ENCODE measurements around the gene OCSTAMP. TPM values are rescaled to one million over a fixed set of nuclear protein-coding genes. Genes with fewer than 3 reads are reported as not detected.

OCSTAMP gene
- total RNA-seq, 1 donor from 2014 or later = not detected

DNA sequence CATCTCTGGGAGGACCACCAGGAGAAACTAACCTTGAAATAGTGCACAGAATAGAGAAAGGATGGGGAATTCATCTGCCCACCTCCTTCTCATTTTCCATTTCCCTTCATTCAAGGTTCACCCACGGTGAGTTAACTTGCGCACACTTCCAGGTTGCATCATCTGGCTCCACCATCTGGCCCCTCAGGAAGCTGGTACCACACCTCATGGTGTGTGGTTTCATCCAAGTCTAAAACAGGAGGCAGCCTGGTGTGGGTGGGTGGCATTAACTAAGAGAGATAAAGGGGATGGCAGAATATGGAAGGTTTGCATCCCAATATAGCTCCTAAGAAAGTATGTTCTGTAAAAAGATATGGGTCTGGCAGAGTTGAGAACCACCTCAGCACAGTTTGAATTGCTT lies 40.9 kb downstream of the OCSTAMP start:
- ATAC-seq = no peak

DNA sequence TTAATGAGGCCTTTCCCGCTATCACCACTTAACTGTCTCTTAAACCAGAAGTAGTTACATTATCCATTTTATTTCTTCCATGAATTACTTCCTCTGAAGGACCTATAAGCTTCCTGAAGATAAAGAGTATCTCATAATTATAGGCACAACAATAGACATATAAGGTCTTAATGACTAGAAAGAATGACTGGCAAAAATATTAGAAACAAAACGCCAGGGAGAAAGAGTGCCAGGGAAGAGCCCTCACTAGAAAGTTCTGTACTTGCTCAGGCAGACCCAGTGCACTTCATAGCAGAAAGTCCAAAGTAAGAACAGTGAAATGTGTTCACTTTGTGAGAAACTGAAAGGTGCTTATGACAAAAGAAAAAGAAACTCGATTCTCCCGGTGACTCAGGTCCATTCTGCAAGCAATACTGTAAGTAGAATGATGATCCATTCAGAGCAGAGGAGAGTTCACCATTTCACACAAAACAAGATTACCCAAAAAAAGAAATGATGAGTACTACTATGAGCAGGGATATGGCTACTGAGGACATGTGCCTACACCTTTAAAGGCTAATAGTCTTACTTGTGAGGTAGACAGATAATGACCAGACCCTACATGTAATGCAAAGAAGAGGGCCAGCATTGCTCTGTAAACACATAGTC lies 42.6 kb downstream of the OCSTAMP start:
- ATAC-seq = no peak

DNA sequence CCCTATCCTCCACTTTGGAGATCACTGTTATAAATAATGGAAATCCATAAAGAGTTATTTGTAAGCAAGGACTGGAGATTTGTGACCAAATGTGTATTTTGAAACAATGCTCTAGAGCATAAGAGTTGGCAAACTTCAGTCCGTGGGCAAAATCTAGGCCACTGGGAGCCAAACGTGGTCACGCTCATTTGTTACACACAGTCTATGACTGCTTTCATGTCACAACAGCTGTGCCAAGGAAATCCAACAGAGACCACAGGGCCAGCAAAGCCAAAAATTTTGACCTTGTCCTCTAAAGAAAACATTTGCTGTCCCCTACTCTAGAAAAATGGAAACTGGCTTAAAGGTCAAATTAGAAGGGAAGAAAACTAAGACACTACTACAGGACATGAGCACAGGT lies 44.9 kb downstream of the OCSTAMP start:
- ATAC-seq = no peak

DNA sequence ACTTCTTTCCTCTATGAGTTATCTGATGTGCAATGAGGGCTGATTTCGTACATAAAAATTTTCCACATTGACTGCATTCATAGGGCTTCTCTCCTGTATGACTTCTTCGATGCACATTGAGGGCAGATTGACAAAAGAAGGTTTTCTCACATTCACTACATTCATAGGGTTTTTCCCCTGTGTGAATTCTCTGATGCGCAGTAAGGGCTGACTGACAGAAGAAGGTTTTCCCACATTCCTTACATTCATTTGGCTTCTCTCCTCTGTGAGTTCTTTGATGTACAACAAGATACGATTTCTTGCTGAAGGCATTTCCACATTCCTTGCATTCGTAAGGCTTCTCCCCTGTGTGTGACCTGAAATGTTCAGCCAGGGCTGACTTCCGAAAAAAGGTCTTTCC lies 48.5 kb downstream of the OCSTAMP start:
- ATAC-seq = no peak

DNA sequence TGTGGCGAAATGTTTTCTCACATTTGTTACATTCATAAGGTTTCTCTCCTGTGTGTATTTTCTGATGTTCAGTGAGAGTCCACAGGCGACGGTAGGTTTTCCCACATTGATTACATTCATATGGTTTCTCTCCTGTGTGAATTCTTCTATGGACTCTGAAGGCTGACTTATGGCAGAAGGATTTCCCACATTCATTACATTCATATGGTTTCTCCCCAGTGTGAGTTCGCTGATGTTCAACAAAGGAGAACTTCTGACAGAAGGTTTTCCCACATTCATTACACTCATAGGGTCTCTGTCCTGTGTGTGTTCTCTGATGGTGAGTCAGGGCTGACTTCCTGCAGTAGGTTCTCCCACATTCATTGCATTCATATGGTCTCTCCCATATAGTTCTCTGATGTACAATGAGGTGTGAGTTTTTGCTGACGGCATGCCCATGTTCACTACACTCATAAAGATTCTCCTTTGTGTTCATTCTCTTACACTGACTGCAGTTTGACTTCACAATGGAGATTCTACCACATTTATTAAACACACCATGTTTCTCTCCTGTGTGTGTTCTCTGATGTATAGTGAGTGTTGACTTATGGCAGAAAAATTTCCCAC lies 49.0 kb downstream of the OCSTAMP start:
- no peak for ATAC-seq

DNA sequence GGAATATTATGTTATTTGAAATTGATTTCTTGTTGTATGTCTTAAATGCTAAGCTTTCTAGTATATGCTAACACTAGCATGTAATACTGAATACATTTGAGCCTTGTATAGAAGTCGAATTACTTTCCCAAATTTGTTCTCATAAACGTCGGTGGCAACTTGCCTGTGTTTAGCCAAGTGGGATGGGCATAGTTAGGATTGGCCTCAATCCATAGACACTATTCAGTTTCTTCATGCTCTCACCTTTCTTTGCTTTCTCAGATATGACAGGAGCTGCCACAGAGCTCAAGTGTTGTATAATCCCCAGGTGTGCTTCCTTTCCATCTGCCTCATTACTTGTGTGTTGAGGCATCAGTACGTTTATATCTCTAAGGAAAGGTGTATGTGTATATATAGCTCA lies 56.4 kb downstream of the OCSTAMP start:
- no peak for ATAC-seq

DNA sequence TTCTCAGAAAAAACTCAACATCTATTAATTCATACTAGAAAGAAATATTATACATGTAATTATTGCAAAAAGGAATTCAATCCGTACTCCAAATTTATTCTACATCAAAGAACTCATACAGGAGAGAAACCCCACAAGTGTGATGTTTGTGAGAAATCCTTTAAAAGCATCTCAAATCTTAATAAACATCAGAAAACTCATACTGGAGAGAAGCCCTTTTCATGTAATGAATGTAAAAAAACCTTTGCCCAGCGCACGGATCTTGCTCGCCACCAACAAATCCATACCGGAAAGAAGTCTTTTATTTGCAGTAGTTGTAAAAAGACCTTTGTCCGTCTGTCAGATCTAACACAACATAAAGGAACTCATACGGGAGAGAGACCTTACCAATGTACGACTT lies 59.1 kb downstream of the OCSTAMP start:
- no peak for ATAC-seq

Other genes starting within 250 kb of the OCSTAMP start
- 0.40 TPM for gene CDH22, start 242.2 kb downstream of the OCSTAMP start, total RNA-seq
- 30.0 TPM for gene ELMO2, start 144.0 kb downstream of the OCSTAMP start, total RNA-seq
- gene ZNF334, start 37.1 kb downstream of the OCSTAMP start, total RNA-seq = 2.0 TPM
- 0.92 TPM for gene SLC13A3, start 100.8 kb upstream of the OCSTAMP start, total RNA-seq
- 7.8 TPM for gene TP53RK, start 138.8 kb upstream of the OCSTAMP start, total RNA-seq
- 2.1 TPM for gene SLC2A10, start 159.0 kb upstream of the OCSTAMP start, total RNA-seq